Activated CD4-positive, alpha-beta T cell treated with anti-CD3 and anti-CD28 coated beads, Interleukin-2, Interleukin-4, amounts not matched to agents 100 ng/mL and 50 ng/mL, durations not matched to agents 16 hours and 8 hours (primary cell): ENCODE data around the gene SLFN5.
"Not testable (repeated sequence)": the region's sequence is repeated elsewhere in the genome, so short reads cannot be mapped to it uniquely, and the experiment has no call there.

ENCODE experiments used
- DNase-seq: peaks from one replicate; pipeline ENCODE4 v3.0.0-alpha.2; 2020; ENCODE audit warnings: low spot score

Gene SLFN5

GRCh38 chr17:35242805-35243560 is at the start of gene SLFN5:
Gene SLFN5, plus strand, starts transcription at chr17:35243072. Its CDS starts 15,619 bp downstream, at chr17:35258691.
- DNase-seq: peak; percentile 95

GRCh38 chr17:35194001-35194400 is 48.9 kb upstream of the SLFN5 start, which contains the start of gene SLC35G3:
Gene SLC35G3, minus strand, starts transcription at chr17:35194393. Its CDS starts 86 bp downstream, at chr17:35194307.
- DNase-seq: not testable (repeated sequence)

- DNase-seq: not testable (repeated sequence)
Measured at GRCh38 chr17:35195062-35195461, 47.8 kb upstream of the SLFN5 start.

GRCh38 chr17:35202582-35202981 is 40.3 kb upstream of the SLFN5 start:
- DNase-seq: not testable (repeated sequence)

- no peak for DNase-seq
Measured at GRCh38 chr17:35210741-35211140, 32.1 kb upstream of the SLFN5 start.

GRCh38 chr17:35212668-35213067 is 30.2 kb upstream of the SLFN5 start:
- peak; percentile 22 for DNase-seq

GRCh38 chr17:35213412-35213940 is 29.4 kb upstream of the SLFN5 start:
- peak; percentile 17 for DNase-seq

- DNase-seq: peak; percentile 87
Measured at GRCh38 chr17:35214192-35214591, 28.7 kb upstream of the SLFN5 start.

- peak; percentile 74 for DNase-seq
Measured at GRCh38 chr17:35214631-35215273, 28.1 kb upstream of the SLFN5 start.

GRCh38 chr17:35217107-35217506 is 25.8 kb upstream of the SLFN5 start:
- DNase-seq: no peak

GRCh38 chr17:35218915-35219314 is 24.0 kb upstream of the SLFN5 start:
- DNase-seq: peak; percentile 24

GRCh38 chr17:35222452-35222851 is 20.4 kb upstream of the SLFN5 start:
- no peak for DNase-seq

GRCh38 chr17:35224436-35224835 is 18.4 kb upstream of the SLFN5 start:
- no peak for DNase-seq

GRCh38 chr17:35227546-35227945 is 15.3 kb upstream of the SLFN5 start:
- DNase-seq: no peak

- no peak for DNase-seq
Measured at GRCh38 chr17:35229638-35230037, 13.2 kb upstream of the SLFN5 start.

GRCh38 chr17:35234315-35234714 is 8.6 kb upstream of the SLFN5 start:
- DNase-seq: not testable (repeated sequence)

GRCh38 chr17:35235289-35235688 is 7.6 kb upstream of the SLFN5 start:
- no peak for DNase-seq

- DNase-seq: no peak
Measured at GRCh38 chr17:35235917-35236316, 7.0 kb upstream of the SLFN5 start.

GRCh38 chr17:35236821-35237220 is 6.1 kb upstream of the SLFN5 start:
- DNase-seq: no peak

GRCh38 chr17:35238821-35239220 is 4.1 kb upstream of the SLFN5 start:
- peak; percentile 28 for DNase-seq

- DNase-seq: no peak
Measured at GRCh38 chr17:35239823-35240222, 3.0 kb upstream of the SLFN5 start.

GRCh38 chr17:35240861-35241260 is 2.0 kb upstream of the SLFN5 start:
- no peak for DNase-seq

- no peak for DNase-seq
Measured at GRCh38 chr17:35241520-35241919, 1.4 kb upstream of the SLFN5 start.
